ENCODE data around the gene CGB2.
"Not testable (repeated sequence)": the region's sequence is repeated elsewhere in the genome, so short reads cannot be mapped to it uniquely, and the experiment has no call there.

Gene CGB2

GRCh38 chr19:49070416-49070815 lies 38.7 kb downstream of the CGB2 start:
- no peak for DNase-seq

- DNase-seq = no peak
Observed at GRCh38 chr19:49071860-49072547, 40.3 kb downstream of the CGB2 start.

GRCh38 chr19:49073514-49074378 lies 42.1 kb downstream of the CGB2 start:
- DNase-seq = no peak

GRCh38 chr19:49074869-49075268 lies 43.2 kb downstream of the CGB2 start:
- DNase-seq = not testable (repeated sequence)

DNA sequence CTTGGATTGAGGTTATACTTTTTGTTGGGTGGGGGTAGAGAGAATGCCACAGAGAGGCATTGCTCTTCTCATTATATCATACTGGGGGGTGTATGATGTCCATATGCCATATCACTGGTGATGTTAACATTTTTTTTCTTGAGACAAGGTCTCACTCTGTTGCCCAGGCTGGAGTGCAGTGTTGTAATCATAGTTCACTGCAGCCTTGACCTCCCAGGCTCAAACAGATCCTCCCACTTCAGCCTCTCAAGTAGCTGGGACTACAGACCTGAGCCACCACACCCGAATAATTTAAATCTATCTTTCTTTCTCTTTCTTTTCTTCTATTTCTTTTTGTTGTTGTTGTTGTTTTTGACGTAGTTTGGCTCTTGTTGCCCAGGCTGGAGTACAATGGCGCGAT lies 48.7 kb downstream of the CGB2 start:
- DNase-seq = no peak

DNA sequence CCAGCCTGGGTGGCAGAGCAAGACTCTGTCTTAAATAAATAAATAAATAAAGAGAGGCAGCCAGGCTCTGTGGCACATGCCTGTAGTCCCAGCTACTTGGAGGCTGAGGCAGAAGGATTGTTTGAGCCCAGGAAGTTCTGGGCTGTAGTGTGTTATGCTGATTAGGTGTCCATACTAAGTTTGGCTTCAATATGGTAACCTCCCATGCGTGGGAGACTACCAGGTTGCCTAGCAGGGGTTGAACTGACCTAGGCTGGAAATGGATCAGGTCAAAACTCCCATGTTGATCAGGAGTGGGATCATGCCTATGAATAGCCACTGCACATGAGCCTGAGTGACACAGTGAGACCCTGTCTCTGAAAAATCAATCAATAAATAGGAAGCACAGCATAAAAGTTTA lies 49.6 kb downstream of the CGB2 start:
- no peak for DNase-seq

Measured in DMS153 (cell line).